Right hindlimb (tissue), 1 donor: Measurements from ENCODE around the gene CUZD1.

ENCODE experiments used
- DNase-seq: peaks from one replicate; pipeline ENCODE4 v3.0.0-alpha.2; 2018

The CUZD1 gene

GRCh38 chr10:122812751-122813150 is 32.9 kb downstream of the CUZD1 start:
- DNase-seq: no peak

GRCh38 chr10:122802282-122802681 is 43.4 kb downstream of the CUZD1 start:
- no peak for DNase-seq

- no peak for DNase-seq
These were observed 46.9 kb downstream of the CUZD1 start for GRCh38 chr10:122798704-122799231.

GRCh38 chr10:122796796-122797195 is 48.9 kb downstream of the CUZD1 start:
- DNase-seq: no peak

- no peak for DNase-seq
These were observed 49.7 kb downstream of the CUZD1 start for GRCh38 chr10:122795924-122796323.

- no peak for DNase-seq
These were observed 59.4 kb downstream of the CUZD1 start for GRCh38 chr10:122786269-122786668.

GRCh38 chr10:122782911-122783310 is 62.7 kb downstream of the CUZD1 start:
- DNase-seq: no peak
